CD4-positive, alpha-beta T cell (primary cell): ENCODE data around the gene ATAD3B. TPM values are rescaled to one million over a fixed set of nuclear protein-coding genes. Genes with fewer than 3 reads are reported as not detected.
"Not testable (repeated sequence)": the region's sequence is repeated elsewhere in the genome, so short reads cannot be mapped to it uniquely, and the experiment has no call there.

Source experiments
- ATAC-seq: fragments of 200-7000 bp; cut with Tn5 transposase; one replicate; pipeline ENCODE4 v1.10.0; 2022; ENCODE audit warnings: mild to moderate bottlenecking; ENCODE audit not compliant: poor library complexity
- CTCF ChIA-PET: fragments of 350-600 bp; sonication (Branson Sonifier 250); formaldehyde crosslinking; loops from one replicate; lab custom pipeline; 2021; ENCODE audit warnings: antibody characterized with exemption, inconsistent platforms; lab: Charles Lee
- POLR2A ChIA-PET: fragments of 350-600 bp; sonication (Branson Sonifier 250); formaldehyde crosslinking; loops from one replicate; lab custom pipeline; 2021; ENCODE audit warnings: antibody characterized with exemption, inconsistent platforms; lab: Charles Lee
- DNase-seq, 14 experiments: peaks; one replicate each; pipeline ENCODE4 v3.0.0-alpha.2; 2013 to 2020; ENCODE audit warnings: mixed read lengths in 2 of 14
- H3K27ac ChIP-seq, 2 donors: one replicate each; pipeline versions ENCODE4 v1.5.1 to v1.7.0; 2013; ENCODE audit warnings: low read length in 2 of 2, low read depth in 1 of 2, mild to moderate bottlenecking in 1 of 2
- H3K27me3 ChIP-seq, 2 experiments: 1 replicate in 1 of 2; 2 replicates in 1 of 2; pipeline versions ENCODE4 v1.6.1 to v1.7.0; 2013; ENCODE audit warnings: low read length in 2 of 2, control low read depth in 1 of 2, mild to moderate bottlenecking in 1 of 2, moderate library complexity in 1 of 2; ENCODE audit not compliant: insufficient read depth in 2 of 2, control insufficient read depth in 1 of 2
- H3K36me3 ChIP-seq: one replicate; pipeline ENCODE4 v1.6.1; 2013; ENCODE audit warnings: low read length, control low read depth; ENCODE audit not compliant: insufficient read depth
- H3K4me1 ChIP-seq: one replicate; pipeline ENCODE4 v1.6.1; 2013; ENCODE audit warnings: low read length, control low read depth; ENCODE audit not compliant: insufficient read depth
- H3K4me3 ChIP-seq: one replicate; pipeline ENCODE4 v1.5.1; 2013; ENCODE audit warnings: mild to moderate bottlenecking, low read length, moderate library complexity
- H3K9me3 ChIP-seq, 2 experiments: 1 replicate in 1 of 2; 2 replicates in 1 of 2; pipeline versions ENCODE4 v1.6.1 to v1.7.0; 2013; ENCODE audit warnings: low read length in 2 of 2, mild to moderate bottlenecking in 2 of 2, control low read depth in 1 of 2, moderate library complexity in 1 of 2; ENCODE audit not compliant: control insufficient read depth in 1 of 2, insufficient read depth in 1 of 2
- H3K27ac Mint-ChIP-seq: one replicate; pipeline ENCODE4 v1.8.0; 2020; ENCODE audit warnings: mixed read lengths
- H3K27me3 Mint-ChIP-seq: one replicate; pipeline ENCODE4 v1.8.0; 2021; ENCODE audit warnings: mixed read lengths
- H3K36me3 Mint-ChIP-seq: one replicate; pipeline ENCODE4 v1.8.0; 2021; ENCODE audit warnings: low read depth, mixed read lengths
- H3K4me1 Mint-ChIP-seq: one replicate; pipeline ENCODE4 v1.8.0; 2021; ENCODE audit warnings: low read depth, mixed read lengths
- H3K4me3 Mint-ChIP-seq: one replicate; pipeline ENCODE4 v1.8.0; 2020; ENCODE audit warnings: mild to moderate bottlenecking, mixed read lengths
- H3K9me3 Mint-ChIP-seq: one replicate; pipeline ENCODE4 v1.8.0; 2020; ENCODE audit warnings: mixed read lengths
- intact Hi-C, 2 experiments: fragments of 100-400 bp; cut with DNase I in 1 of 2; cut with micrococcal nuclease in 1 of 2; formaldehyde crosslinking; loops; one replicate each; pipeline versions ENCODE4 v1.15.1 to v1.9.0; 2023 to 2025; cut with DNase I, micrococcal nuclease
- total RNA-seq, 174 experiments: library from RNA in 2 of 174; stranded (reverse) in 2 of 174; gene quantifications; one replicate each; pipeline ENCODE4 v1.2.3 and lab custom pipeline; 2021 to 2026
- TF ChIP-seq, protein P1 (sequence below): fragments of 200-600 bp; IDR thresholded peaks from one replicate; pipeline ENCODE4 v1.8.0; 2022; ENCODE audit warnings: antibody characterized with exemption, mild to moderate bottlenecking

The ATAD3B gene
- total RNA-seq, 2 experiments from 2014 or later = 44.3 to 49.1 TPM

GRCh38 chr1:1529936-1530335 lies 58.4 kb downstream of the ATAD3B start:
- ATAC-seq = no peak
- peaks cover 0 to 18% of the 10 kb centered on the region in 2 experiments for H3K9me3 ChIP-seq
- H3K4me1 ChIP-seq = no peaks in the 10 kb centered on the region
- no peak overlapping the region for H3K4me3 ChIP-seq
- Mint-ChIP-seq H3K9me3 (peaks cover 4% of the 10 kb centered on the region), H3K4me1 (no peaks in the 10 kb centered on the region), H3K36me3 (peaks cover 11% of the 10 kb centered on the region), H3K27me3 (no peaks in the 10 kb centered on the region), H3K4me3 (no peak overlapping the region), H3K27ac (no peak overlapping the region)
- H3K27ac ChIP-seq = no peak overlapping the region
- peaks cover 19% of the 10 kb centered on the region for H3K36me3 ChIP-seq
- POLR2A ChIA-PET = no interaction called here
- TF ChIP-seq, protein P1, sequence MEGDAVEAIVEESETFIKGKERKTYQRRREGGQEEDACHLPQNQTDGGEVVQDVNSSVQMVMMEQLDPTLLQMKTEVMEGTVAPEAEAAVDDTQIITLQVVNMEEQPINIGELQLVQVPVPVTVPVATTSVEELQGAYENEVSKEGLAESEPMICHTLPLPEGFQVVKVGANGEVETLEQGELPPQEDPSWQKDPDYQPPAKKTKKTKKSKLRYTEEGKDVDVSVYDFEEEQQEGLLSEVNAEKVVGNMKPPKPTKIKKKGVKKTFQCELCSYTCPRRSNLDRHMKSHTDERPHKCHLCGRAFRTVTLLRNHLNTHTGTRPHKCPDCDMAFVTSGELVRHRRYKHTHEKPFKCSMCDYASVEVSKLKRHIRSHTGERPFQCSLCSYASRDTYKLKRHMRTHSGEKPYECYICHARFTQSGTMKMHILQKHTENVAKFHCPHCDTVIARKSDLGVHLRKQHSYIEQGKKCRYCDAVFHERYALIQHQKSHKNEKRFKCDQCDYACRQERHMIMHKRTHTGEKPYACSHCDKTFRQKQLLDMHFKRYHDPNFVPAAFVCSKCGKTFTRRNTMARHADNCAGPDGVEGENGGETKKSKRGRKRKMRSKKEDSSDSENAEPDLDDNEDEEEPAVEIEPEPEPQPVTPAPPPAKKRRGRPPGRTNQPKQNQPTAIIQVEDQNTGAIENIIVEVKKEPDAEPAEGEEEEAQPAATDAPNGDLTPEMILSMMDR = no peak
- no peak for DNase-seq
- no peaks in the 10 kb centered on the region for H3K27me3 ChIP-seq
- intact Hi-C loops = no loop called here
- CTCF ChIA-PET = interaction anchor here (1.3 kb wide), 1 partner anchor 25 kb away, joined by 4 read pairs; no protein-coding TSS in a partner anchor

DNA sequence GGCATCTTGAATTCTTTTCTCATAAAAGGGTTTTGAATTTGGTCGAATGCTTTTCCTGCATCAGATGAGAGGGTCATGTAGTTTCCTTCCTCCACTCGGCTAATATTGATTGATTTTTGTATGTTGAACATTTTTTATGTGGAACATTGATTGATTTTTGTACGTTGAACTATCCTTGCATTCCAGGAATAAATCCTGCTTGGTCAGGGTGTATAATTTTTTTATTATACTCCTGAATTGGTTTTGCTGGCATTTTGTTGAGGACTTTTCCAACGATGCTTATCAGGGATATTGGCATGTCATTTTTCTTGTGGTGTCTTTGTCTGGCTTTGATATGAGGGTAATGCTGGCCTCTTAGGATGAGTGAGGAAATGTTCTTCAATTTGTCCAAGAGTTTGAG lies 60.4 kb downstream of the ATAD3B start:
- H3K27ac Mint-ChIP-seq = no peak overlapping the region
- H3K27me3 ChIP-seq = no peaks in the 10 kb centered on the region
- ATAC-seq = no peak
- peaks cover 4% of the 10 kb centered on the region for H3K9me3 Mint-ChIP-seq
- H3K4me3 Mint-ChIP-seq = no peak overlapping the region
- no peaks in the 10 kb centered on the region for H3K4me1 ChIP-seq
- no peak for DNase-seq
- no peak overlapping the region for H3K27ac ChIP-seq
- no peaks in the 10 kb centered on the region for H3K27me3 Mint-ChIP-seq
- peaks cover 15% of the 10 kb centered on the region for H3K36me3 ChIP-seq
- no peaks in the 10 kb centered on the region for H3K4me1 Mint-ChIP-seq
- no peak overlapping the region for H3K4me3 ChIP-seq
- intact Hi-C loops = no loop called here
- H3K36me3 Mint-ChIP-seq = peaks cover 11% of the 10 kb centered on the region
- TF ChIP-seq, protein P1 = no peak
- ChIA-PET CTCF (no interaction called here), POLR2A (no interaction called here)
- peaks cover 0 to 18% of the 10 kb centered on the region in 2 experiments for H3K9me3 ChIP-seq

DNA sequence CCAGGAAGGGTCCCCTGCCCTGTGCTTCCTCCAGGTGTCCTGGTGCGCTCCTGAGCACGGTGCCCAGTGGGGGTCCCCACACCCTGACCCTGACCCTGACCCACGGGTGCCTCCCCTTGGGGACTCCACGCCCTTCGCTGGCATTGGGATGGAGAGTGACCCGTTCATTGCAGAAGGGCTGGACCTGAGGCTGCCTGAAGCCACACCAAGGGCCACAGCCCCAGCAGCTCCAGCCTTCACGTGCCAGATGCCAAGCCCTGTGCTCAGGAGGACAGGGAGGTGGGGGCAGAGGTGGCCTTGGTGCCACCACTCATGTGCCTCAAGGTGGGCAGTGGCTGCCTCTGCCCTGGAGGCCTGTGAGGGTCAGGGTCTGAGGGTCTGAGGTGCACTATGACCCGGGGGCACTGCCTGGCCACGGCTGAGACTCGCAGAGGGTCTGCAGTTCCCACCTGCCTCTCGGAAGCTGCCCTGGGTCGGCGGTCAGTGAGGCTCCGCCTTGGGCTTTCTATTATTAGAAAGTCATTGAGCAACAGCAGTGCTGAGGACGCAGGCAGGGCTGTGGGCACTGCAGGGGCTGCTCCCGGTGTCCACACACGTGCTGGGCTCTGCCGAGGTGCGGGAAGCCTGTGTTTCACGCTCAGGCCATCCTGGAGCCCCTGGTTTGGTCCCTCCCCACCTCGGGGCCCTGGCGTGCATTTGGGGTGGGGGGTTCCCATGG lies 61.8 kb downstream of the ATAD3B start:
- DNase-seq, H3K27me3 Mint-ChIP-seq, H3K27me3 ChIP-seq, ATAC-seq, H3K9me3 Mint-ChIP-seq, H3K36me3 ChIP-seq, CTCF ChIA-PET, H3K27ac ChIP-seq, intact Hi-C loops, POLR2A ChIA-PET, H3K4me3 Mint-ChIP-seq, H3K4me1 ChIP-seq, H3K4me1 Mint-ChIP-seq, H3K36me3 Mint-ChIP-seq, H3K27ac Mint-ChIP-seq, H3K4me3 ChIP-seq: not testable (repeated sequence)
- peaks cover 0 to 18% of the 10 kb centered on the region in 2 experiments for H3K9me3 ChIP-seq

GRCh38 chr1:1533894-1534291 lies 62.3 kb downstream of the ATAD3B start:
- H3K4me3 ChIP-seq, H3K4me3 Mint-ChIP-seq, H3K36me3 Mint-ChIP-seq, H3K4me1 ChIP-seq, H3K4me1 Mint-ChIP-seq, H3K27ac ChIP-seq, ATAC-seq, CTCF ChIA-PET, DNase-seq, H3K36me3 ChIP-seq, H3K27me3 Mint-ChIP-seq, POLR2A ChIA-PET, H3K27ac Mint-ChIP-seq, H3K9me3 Mint-ChIP-seq, H3K27me3 ChIP-seq: not testable (repeated sequence)
- intact Hi-C loops = loop anchor here in 1 of 2 experiments (2.0 kb wide), 1 partner anchor 39 kb away; no protein-coding TSS in a partner anchor
- H3K9me3 ChIP-seq = peaks cover 0 to 18% of the 10 kb centered on the region in 2 experiments
